Heart right ventricle (tissue), 16 donors: Measurements from ENCODE around the gene RBM42. TPM values are rescaled to one million over a fixed set of nuclear protein-coding genes. Genes with fewer than 3 reads are reported as not detected.

Experiments
- ATAC-seq, 8 donors: fragments of 200-7000 bp; cut with Tn5 transposase; one replicate each; pipeline ENCODE4 v1.9.1; 2020; ENCODE audit warnings: mild to moderate bottlenecking in 8 of 8, moderate library complexity in 8 of 8, moderate number of reproducible peaks in 1 of 8
- DNase-seq, 2 donors: peaks; one replicate each; pipeline ENCODE4 v3.0.0-alpha.2; 2020
- H3K27ac ChIP-seq, 10 donors: fragments of 200-600 bp; sonication (generic) in 2 of 10; one replicate each; pipeline versions ENCODE4 v1.5.0 to v1.8.0; 2020 to 2022; ENCODE audit warnings: mild to moderate bottlenecking in 3 of 10
- H3K27me3 ChIP-seq, 7 donors: fragments of 200-600 bp; one replicate each; pipeline ENCODE4 v1.8.0; 2021 to 2022; ENCODE audit warnings: mild to moderate bottlenecking in 2 of 7
- H3K36me3 ChIP-seq, 9 donors: fragments of 200-600 bp; sonication (generic) in 1 of 9; one replicate each; pipeline versions ENCODE4 v1.5.0 to v1.8.0; 2020 to 2022; ENCODE audit warnings: mild to moderate bottlenecking in 2 of 9
- H3K4me1 ChIP-seq, 9 donors: fragments of 200-600 bp; sonication (generic) in 1 of 9; one replicate each; pipeline versions ENCODE4 v1.5.0 to v1.8.0; 2020 to 2022; ENCODE audit warnings: mild to moderate bottlenecking in 4 of 9
- H3K4me3 ChIP-seq, 10 donors: fragments of 200-600 bp; sonication (generic) in 2 of 10; one replicate each; pipeline versions ENCODE4 v1.5.0 to v1.8.0; 2020 to 2022; ENCODE audit warnings: mild to moderate bottlenecking in 7 of 10, moderate library complexity in 2 of 10
- H3K9me3 ChIP-seq, 11 donors: fragments of 200-600 bp in 10 of 11; sonication (generic) in 2 of 11; one replicate each; pipeline versions ENCODE4 v1.5.0 to v1.8.0; 2013 to 2022; ENCODE audit warnings: mild to moderate bottlenecking in 2 of 11, control low read depth in 1 of 11, moderate library complexity in 1 of 11
- WGBS, 2 donors: extraction: QIAGEN DNeasy Blood & Tissue Kit; methylation state at CpG; one replicate each; pipeline ENCODE4 v1.1.7; 2013; ENCODE audit warnings: inconsistent platforms in 1 of 2; 5-methylcytosine and 5-hydroxymethylcytosine counted together
- intact Hi-C, 10 donors: fragments of 100-400 bp; cut with DNase I; formaldehyde crosslinking; loops; one replicate each; pipeline versions ENCODE4 v1.11.1 to v1.14.2; 2022
- polyA plus RNA-seq, 2 donors: library from polyadenylated mRNA; stranded (reverse); fragments of 200-250 nt; gene quantifications; one replicate each; pipeline ENCODE4 v1.2.3, GENCODE V29; 2013
- total RNA-seq, 10 donors: library from RNA; stranded (reverse); fragmentation: NEBNext Ultra II Directional in 3 of 10; extraction: Animal tissue kit (Norgen Biotek cat#: 25700) in 3 of 10; gene quantifications; one replicate each; pipeline versions ENCODE4 v1.2.1 to v1.2.4, GENCODE V29; 2021 to 2023
- TF ChIP-seq, protein P1 (sequence below), 9 donors: fragments of 200-600 bp; sonication (generic) in 2 of 9; IDR thresholded peaks; one replicate each; pipeline versions ENCODE4 v1.5.0 to v1.8.0; 2021 to 2022; ENCODE audit warnings: antibody characterized with exemption in 9 of 9, mild to moderate bottlenecking in 5 of 9, moderate library complexity in 1 of 9
- donor health status: Arrhythmogenic right ventricular cardiomyopathy.
- donor health status: ischemic (EF 13 %, LVEDD 7.1; RV severe dilation, severe dysfunction).
- donor health status: healthy with polysubstance abuse.
- donor health status: DM: no; HTN: yes; CAD: no.
- donor health status: DM: no; HTN: no; CAD: no.
- donor health status: ischemic (EF 25% LVEDD 6.9; RV normal size, moderate dysfunction).
- donor health status: ischemic (EF 25% LVEDD 5.7; RV mildly dilated, moderate dysfunction).
- donor health status: healthy.
- donor health status: DM: yes; HTN: yes; CAD: no.
- donor health status: Ischemic cardiomyopathy.
- donor health status: ischemic (EF 35%, LVEDD 5.7; RV mildly dilated, moderate dysfunction).
- donor health status: nonischemic (EF 11% LVEDD 7.7; RV severe dilation, severe dysfunction).
- donor health status: DM: yes; HTN: yes; CAD: no.
- donor health status: PGD.
- donor health status: ischemic (EF 29% LVEDD 5.4; RV normal size, mild dysfunction).
- donor health status: nonischemic (EF 23%, LVEDD 6.1; RV moderate dilation, normal function).

Gene RBM42
- total and polyA plus RNA-seq, 12 donors, result 43.5 to 93.1 (median 53.7) TPM

DNA sequence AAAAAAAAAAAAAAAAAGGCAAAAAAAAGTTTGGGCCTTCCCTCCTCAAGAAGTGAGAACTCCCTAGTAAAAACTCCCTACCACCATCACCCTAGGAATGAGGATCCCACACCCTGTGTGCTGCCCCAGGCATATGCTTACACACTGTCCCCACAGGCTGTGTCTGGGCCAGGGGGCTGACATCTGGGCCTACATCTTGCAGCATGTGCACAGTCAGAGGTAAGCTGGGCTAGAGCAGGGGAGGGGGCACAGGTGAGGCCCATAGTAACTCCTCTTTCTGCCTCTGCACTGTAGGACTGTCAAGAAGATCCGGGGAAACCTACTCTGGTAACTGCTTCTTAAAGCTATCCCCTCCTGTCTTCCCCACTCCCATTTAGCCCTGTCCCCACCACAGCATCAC lies 15.3 kb upstream of the RBM42 start:
- DNase-seq (no peak), ATAC-seq (no peak)
- 82 to 85% methylated on average over 1 of the region's 1 CpG for WGBS, 2 donors
- Histone ChIP-seq H3K9me3 (peaks cover 0 to 3% (median 0%) of the 10 kb centered on the region in 11 donors), H3K4me3 (no peak overlapping the region), H3K4me1 (peaks cover 4 to 24% (median 12%) of the 10 kb centered on the region in 9 donors), H3K27ac (no peak overlapping the region), H3K27me3 (no peaks in the 10 kb centered on the region), H3K36me3 (peaks cover 0 to 33% (median 0%) of the 10 kb centered on the region in 9 donors)
- intact Hi-C loops, result loop anchor here in 2 of 10 donors (5.0 kb wide), 2 partner anchors 61 to 66 kb away; partner anchors contain the start of gene TMEM147 (in 1 of the 2)
- TF ChIP-seq, protein P1, sequence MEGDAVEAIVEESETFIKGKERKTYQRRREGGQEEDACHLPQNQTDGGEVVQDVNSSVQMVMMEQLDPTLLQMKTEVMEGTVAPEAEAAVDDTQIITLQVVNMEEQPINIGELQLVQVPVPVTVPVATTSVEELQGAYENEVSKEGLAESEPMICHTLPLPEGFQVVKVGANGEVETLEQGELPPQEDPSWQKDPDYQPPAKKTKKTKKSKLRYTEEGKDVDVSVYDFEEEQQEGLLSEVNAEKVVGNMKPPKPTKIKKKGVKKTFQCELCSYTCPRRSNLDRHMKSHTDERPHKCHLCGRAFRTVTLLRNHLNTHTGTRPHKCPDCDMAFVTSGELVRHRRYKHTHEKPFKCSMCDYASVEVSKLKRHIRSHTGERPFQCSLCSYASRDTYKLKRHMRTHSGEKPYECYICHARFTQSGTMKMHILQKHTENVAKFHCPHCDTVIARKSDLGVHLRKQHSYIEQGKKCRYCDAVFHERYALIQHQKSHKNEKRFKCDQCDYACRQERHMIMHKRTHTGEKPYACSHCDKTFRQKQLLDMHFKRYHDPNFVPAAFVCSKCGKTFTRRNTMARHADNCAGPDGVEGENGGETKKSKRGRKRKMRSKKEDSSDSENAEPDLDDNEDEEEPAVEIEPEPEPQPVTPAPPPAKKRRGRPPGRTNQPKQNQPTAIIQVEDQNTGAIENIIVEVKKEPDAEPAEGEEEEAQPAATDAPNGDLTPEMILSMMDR (IDR thresholded peaks at IDR 0.05), result no peak

DNA sequence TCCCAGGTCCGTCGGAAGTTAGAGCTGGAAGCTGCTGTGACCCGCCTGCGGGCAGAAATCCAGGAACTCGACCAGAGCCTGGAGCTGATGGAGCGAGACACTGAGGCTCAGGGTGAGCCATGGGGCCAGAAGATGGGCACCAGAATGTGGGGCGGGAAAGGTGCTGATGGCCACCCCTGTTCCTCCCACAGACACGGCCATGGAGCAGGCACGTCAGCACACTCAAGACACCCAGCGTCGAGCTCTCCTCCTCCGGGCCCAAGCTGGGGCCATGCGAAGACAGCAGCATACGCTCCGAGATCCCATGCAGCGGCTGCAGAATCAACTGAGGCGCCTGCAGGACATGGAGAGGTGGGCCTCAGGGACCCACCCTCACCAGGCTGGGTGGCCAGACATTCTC lies 13.8 kb upstream of the RBM42 start:
- DNase-seq (no peak), ATAC-seq (no peak)
- H3K4me3 ChIP-seq, result no peak overlapping the region
- H3K27me3 ChIP-seq, result no peaks in the 10 kb centered on the region
- intact Hi-C loops, result no loop called here
- peaks cover 0 to 40% (median 0%) of the 10 kb centered on the region in 9 donors for H3K36me3 ChIP-seq
- peaks cover 4 to 19% (median 12%) of the 10 kb centered on the region in 9 donors for H3K4me1 ChIP-seq
- H3K27ac ChIP-seq, result no peak overlapping the region
- no peaks in the 10 kb centered on the region for H3K9me3 ChIP-seq
- WGBS, 2 donors, result 94% methylated on average over 17 of the region's 17 CpGs
- TF ChIP-seq, protein P1 (IDR thresholded peaks at IDR 0.05), result no peak

DNA sequence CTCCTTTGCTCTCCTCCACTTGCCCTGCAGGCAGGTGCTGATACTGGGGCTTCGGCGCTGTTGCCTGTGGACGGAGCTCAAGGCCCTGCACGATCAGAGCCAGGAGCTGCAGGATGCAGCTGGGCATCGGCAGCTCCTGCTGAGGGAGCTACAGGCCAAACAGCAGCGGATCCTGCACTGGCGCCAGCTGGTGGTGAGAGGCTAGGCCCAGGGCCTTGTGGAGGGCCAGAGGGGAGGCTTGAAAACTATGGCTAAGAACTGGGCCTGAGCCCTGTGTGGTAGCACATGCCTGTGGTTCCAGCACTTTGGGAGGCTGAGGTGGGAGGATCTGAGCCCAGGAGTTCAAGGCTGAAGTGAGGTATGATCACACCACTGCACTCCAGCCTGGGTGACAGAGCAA lies 10.0 kb upstream of the RBM42 start:
- Histone ChIP-seq H3K9me3 (no peaks in the 10 kb centered on the region), H3K27me3 (no peaks in the 10 kb centered on the region), H3K4me1 (no peaks in the 10 kb centered on the region), H3K27ac (no peak overlapping the region), H3K4me3 (no peak overlapping the region), H3K36me3 (peaks cover 0 to 52% (median 0%) of the 10 kb centered on the region in 9 donors)
- TF ChIP-seq, protein P1 (IDR thresholded peaks at IDR 0.05), result no peak
- no peak for DNase-seq
- WGBS, 2 donors, result 82 to 84% methylated on average over 7 of the region's 7 CpGs
- intact Hi-C loops, result no loop called here
- no peak for ATAC-seq

DNA sequence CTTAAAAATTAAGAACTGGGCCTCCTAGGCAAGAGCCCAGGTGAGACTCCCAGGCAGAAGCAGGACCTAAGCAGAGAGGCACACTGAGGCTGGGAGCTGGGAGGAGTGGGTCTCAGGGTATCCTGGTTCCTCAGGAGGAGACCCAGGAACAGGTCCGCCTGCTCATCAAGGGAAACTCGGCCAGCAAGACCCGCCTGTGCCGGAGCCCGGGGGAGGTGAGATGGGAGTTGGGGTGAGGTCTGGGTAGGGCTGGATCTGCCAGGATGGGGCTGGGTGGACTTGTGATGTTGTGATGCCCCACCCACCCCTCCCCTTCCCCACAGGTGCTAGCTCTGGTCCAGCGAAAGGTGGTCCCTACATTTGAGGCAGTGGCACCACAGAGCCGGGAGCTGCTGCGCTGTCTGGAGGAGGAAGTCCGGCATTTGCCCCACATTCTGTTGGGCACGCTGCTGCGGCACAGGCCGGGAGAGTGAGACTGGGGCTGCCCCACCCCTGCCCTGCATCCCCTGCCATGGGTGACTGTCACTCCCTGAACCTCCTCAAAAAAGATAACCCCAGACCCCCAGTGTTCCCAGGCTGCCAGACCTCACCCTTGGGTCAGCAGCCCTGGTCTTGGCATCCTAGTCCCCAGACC lies 9.4 kb upstream of the RBM42 start:
- Histone ChIP-seq H3K27me3 (no peaks in the 10 kb centered on the region), H3K27ac (no peak overlapping the region), H3K9me3 (no peaks in the 10 kb centered on the region), H3K36me3 (peaks cover 0 to 52% (median 0%) of the 10 kb centered on the region in 9 donors), H3K4me1 (no peaks in the 10 kb centered on the region), H3K4me3 (no peak overlapping the region)
- DNase-seq (no peak), ATAC-seq (no peak)
- intact Hi-C loops, result no loop called here
- TF ChIP-seq, protein P1 (IDR thresholded peaks at IDR 0.05), result no peak
- WGBS, 2 donors, result 96 to 97% methylated on average over 12 of the region's 12 CpGs
